Measurements from ENCODE around the gene ELMOD1. TPM values are rescaled to one million over a fixed set of nuclear protein-coding genes. Genes with fewer than 3 reads are reported as not detected.
"Not testable (repeated sequence)": the region's sequence is repeated elsewhere in the genome, so short reads cannot be mapped to it uniquely, and the experiment has no call there.

ELMOD1 gene
- polyA plus RNA-seq (ENCODE audit: insufficient read length in 3 of 3), result under 1 TPM; 0.12 to 0.21 (median 0.21) TPM

DNA sequence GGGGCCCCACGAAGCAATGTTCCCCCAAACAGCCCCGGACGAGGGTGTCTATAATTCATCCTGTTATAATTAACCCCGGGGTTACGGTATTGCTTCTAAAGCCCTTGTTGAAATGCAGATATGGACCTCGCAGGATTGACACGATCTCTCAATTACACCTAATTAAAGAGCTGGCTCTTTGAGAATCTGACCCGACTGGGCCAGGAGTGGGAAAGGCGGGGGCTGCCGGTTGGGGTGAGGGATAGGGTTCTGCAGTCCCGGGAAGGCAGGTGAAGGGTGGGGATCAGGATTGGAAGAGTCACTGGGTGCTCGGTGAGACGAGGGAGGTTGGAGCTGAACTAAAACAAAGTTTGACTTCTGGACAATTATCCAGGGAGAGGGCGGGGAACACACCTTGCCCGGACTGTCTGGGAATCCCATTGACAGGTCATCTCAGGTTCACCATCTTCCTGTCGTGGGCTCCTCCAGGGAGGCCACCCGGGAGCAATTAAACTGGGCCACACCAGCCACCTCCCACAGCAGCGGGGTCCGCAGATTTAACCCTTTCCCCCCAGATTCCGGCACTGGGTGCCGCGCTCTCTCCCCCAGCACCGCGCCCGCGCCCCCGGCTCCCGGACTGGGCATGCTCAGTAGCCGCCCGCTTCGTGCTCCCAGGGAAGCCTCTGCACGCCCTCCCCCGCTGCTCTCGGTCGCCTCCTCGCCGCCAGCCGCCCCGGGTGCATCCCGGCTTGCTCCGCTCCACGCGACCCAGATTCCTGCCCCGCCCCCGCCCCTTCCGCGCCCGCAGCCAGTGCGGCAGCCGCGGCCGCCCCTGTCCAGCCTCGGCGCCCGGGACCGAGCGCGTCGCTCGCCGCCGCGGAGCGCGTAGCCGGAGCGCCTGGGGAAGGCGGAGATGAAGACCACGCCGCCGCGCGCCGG lies at the start of gene ELMOD1:
Gene ELMOD1, plus strand, starts transcription at position 688 of the 918 bp plus-strand sequence. CDS start 27,043 bp downstream, outside the sequence.
- no peak for DNase-seq (ENCODE audit: low read depth in 3 of 3, low spot score in 2 of 3)

DNA sequence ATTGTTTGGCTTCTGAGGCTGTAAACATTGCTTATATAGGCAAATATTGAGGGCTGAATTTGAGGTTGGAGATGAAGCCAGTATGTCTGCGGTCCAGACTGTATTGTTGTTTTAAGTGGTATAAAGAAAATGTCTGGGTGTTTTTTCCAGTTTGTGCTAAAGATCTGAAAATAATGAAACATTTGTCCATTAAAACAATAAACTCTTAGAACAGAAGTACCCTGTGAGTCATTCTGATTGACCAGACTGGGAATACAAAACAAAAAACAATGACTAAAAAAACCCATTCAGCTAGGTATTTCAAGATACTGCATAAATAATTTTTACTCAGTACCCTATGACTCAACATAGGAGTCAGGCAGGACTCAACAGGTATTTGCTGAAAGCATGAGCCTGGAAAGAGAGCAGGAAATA lies 45.8 kb upstream of the ELMOD1 start:
- DNase-seq (ENCODE audit: low read depth in 3 of 3, low spot score in 2 of 3), result no peak

DNA sequence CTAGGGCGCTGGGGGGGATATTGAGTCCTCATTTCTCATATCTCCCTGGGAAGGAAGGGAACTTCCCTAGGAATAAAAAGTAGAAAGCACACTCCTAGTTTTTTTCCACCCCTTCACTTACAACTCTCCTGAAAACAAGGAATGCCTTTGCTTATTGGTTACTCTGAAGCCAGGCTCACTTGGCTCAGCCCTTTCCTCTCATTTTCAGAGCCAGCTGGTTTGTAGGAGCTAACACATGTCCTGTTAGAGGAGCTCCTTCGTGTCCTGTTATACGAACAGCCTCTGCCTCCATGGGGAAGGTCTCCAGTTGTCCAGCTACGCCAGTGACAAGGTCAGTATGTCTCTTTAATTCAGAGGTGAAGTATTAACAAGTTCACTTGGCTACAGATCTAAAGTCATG lies 43.0 kb upstream of the ELMOD1 start:
- DNase-seq (ENCODE audit: low read depth in 3 of 3, low spot score in 2 of 3), result no peak

DNA sequence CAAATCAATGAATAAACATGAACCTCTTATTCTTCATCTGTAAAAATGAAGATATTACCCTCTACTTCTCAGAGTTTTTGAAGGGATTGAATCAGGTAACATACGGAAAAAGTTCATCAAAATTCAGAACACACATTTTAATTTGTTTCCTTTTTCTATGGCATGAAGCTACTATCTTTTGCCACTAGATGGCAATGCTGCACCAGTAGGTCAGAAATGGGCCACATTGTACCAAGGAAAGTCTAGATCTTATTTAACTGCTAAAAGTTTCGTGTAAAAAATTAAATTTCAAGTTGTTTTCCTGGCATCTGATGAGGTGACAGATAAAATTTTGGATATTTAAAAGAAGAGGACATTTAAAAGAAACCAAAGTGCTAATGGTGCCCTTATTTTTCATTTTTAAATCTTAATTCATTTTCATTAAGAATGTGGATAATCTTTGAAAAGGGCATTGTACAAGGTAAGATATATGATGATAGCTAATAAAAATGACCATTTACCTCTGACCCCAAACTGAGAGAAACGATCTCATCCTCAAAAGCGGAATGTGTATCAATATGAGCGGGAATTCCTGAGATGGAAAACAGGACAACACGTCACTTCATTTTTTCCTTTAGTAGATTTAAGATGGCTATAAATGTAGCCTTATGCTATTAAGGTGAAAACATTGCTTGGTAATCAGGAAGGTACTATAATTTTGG lies 41.5 kb upstream of the ELMOD1 start:
- no peak for DNase-seq (ENCODE audit: low read depth in 3 of 3, low spot score in 2 of 3)

DNA sequence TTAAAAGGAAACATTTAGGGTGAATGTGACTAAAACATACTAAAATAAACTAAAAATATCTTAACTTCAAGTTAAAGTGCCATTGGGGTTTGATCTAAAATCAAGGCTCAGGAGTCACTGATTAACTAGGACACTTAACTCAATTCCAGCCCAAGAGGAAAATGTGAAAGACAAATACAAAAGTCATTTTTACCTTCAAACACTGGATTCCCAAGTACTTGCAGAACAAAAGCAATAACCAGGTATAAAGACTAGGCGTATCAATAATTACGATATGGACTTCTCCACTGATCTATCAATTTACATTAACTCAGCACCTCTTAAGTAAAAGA lies 41.0 kb upstream of the ELMOD1 start:
- DNase-seq (ENCODE audit: low read depth in 3 of 3, low spot score in 2 of 3), result no peak

DNA sequence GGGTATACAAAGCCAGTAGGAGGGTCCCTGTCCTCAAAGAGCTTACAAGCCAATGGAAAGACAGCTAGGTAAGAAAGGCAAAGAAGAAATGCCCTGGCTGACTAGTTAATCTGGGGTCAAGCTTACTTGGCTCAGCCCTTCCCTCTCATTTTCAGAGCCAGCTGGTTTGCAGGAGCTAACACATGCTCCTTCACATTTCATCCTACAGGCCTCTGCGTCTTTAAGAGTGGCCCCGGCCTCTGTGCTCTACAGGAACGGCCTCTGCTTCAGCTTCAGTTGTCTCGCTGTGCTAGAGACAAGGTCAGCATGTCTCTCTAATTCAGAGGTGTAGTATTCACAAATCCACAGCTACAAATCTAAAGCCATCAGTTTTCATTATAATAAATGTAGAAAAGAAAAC lies 40.6 kb upstream of the ELMOD1 start:
- no peak for DNase-seq (ENCODE audit: low read depth in 3 of 3, low spot score in 2 of 3)

DNA sequence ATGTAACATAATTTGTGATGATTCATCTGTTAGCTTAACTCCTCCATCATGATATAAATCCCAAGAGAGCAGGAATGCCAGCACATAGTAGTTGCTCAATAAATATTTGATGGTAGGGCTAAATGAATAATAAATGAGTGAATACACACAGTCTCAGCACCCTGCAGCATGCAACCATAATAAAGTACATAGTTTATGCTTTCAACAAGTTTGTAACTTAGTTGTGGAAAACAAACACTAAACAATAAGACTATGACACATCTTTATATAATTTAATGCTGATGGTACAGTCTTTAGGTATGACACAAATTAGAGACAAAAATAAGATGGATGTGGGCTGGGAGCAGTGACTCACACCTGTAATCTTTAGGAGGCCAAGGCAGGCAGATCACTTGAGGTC lies 29.3 kb upstream of the ELMOD1 start:
- no peak for DNase-seq (ENCODE audit: low read depth in 3 of 3, low spot score in 2 of 3)

DNA sequence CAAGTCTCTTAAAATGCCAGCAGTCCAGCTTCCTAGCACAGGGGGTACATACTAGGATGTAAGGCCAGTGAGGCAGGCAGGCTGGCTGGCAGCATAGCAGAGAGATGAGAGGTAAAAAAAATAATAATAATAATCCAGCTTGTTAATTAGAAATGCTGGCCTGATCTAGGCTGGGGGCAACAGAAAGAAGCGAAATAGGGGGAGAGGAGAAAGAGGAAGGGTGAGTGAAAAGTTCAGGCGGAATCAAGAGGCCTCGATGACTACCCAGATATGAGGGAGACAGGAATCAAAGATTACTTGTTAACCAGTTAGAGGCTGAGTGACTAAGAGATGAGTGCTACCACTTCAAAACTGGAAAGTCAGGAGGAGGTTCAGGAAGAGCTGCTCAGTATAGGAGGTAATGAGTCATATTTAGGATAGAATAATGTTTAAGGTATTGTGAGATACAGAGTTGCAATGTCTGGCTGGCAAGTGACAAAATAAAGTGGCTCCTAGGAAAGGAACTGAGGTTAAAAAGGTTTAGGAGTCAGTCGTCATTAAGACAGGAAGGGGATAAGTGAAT lies 28.2 kb upstream of the ELMOD1 start:
- no peak for DNase-seq (ENCODE audit: low read depth in 3 of 3, low spot score in 2 of 3)

DNA sequence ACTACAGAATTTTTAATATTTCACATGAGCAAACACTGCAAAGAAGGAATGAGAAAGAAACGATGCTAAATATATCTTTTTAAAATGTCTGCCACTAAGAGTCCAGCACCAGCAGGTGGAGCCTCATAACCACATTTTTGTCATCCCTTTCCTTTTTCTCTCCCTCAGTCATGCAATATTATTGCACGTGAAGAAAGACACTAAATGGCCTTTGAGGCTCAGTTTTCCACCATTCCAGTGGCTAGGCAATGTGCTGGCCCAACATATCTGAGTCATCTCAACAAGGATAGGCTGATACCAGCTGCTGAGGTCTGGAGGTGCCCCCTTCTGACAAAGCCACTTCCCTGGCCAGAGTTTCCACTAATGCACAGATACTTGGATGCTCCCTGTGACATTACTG lies 27.2 kb upstream of the ELMOD1 start:
- no peak for DNase-seq (ENCODE audit: low read depth in 3 of 3, low spot score in 2 of 3)

DNA sequence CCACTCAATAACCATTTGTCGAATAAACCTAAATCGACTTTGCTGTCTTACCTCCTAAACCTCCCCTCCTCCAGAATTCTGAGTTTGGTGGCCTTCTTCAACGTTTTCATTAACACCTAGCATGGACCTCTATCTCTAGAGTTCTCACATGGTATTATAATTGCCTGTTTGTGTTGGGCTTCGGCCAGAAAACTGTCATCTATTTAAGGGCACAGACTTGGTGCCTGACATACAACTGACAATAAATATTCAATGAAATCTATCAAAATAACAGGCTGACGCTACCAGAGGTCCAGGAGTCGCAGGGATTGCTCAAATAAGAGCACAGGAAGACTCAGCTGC lies 26.1 kb upstream of the ELMOD1 start:
- DNase-seq (ENCODE audit: low read depth in 3 of 3, low spot score in 2 of 3), result no peak

DNA sequence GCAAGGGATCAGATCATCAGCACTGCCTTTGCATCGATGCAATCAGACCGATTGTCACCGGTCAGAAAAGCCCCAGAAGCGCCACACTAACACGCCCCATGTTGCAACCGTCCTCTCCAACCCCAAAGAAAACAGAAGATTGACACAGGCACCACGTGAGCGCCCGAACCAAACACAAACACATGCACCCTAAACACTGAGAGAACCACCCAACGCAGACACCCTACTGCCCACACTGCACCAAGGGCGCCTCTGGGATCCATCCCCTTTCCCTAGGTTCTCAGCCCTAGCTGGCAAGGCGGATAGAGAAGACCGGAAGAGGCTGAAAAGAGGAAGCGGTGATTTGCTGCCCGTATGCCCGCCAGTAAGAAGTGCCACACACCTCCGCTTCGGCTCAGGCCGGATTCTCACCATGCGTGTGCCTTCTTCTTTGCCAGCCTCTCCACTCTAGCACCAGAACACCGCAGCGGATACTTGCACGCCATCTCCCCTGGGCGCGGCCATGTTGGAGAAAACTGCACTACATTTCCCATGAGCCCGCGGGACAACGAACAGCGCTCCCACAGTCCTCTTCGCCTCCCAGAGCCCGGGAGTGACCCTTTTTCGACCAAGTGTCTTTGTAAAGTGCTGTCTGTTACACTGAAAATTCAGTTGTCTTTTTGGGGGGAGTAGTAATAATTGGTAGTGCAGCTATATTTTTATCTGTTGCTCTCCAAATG lies 25.6 kb upstream of the ELMOD1 start, which contains the start of gene ALKBH8:
Gene ALKBH8, minus strand, starts transcription at position 517 of the 719 bp plus-strand sequence. CDS start 4,842 bp downstream, outside the sequence.
- DNase-seq (ENCODE audit: low read depth in 3 of 3, low spot score in 2 of 3), result peak; percentile 50 to 60 (median 52)

DNA sequence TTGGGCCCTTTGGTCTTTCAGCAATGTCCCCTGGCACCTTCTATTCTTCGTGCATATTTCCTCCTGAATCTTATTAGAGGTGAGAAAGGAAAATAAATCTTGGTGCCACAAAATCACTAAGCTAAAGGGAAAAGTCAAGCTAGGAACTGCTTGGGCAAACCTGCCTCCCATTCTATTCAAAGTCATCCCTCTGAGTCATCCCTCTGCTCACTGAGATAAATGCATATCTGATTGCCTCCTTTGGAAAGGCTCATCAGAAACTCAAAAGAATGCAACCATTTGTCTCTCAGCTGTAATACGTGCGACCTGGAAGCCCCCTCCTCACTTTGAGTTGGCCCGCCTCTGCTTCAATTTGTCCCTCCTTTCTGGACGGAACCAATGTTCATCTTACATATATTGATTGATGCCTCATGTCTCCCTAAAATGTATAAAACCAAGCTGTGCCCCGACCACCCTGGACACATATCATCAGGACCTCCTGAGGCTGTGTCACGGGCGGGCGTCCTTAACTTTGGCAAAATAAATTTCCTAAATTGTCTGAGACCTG lies 24.9 kb upstream of the ELMOD1 start:
- not testable (repeated sequence) for DNase-seq (ENCODE audit: low read depth in 3 of 3, low spot score in 2 of 3)

DNA sequence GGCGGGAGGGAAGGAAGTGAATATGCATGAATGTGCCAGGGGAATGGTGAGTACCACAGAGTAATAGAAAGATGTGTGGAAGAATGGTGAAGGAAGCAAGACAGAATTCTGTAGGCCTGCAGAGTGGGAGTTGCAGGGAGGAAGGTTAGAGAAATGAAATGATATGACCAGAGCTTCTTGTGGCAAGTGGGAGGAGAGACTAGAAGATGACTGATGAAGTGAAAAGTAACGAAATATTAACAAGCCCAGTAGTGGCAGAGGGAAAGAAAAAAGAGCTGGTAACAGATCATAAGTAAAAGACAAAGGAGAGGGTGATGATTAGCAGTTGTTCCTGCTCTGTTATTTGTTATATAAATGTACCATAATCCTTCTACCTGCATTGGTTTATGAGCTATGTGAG lies 24.4 kb upstream of the ELMOD1 start:
- DNase-seq (ENCODE audit: low read depth in 3 of 3, low spot score in 2 of 3), result no peak

DNA sequence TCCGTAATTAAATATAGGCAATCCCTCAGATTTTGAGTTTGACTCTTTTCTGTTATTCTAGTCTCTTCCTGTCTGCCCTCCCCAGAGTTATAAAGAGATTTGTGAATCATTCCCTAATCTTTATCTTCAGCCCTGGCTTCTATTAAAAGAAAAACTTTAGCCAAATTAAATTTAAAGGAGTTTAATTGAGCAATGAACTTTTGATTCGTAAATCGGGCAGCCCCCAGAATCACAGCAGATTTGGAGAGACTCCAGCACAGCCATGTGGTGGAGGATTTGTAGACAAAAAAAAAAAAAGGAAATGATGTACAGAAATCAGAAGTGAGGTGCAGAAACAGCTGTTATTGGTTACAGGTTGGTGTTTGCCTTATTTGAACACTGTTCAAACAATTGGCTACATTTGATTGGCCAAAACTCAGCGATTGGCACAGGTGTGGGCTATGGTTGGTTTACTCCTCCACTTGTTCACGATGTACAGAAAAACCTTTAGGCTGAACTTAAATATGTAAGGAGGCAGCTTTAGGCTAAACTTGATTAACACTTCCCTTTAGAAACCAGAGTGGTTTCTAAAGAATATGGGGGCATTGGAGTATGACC lies 23.1 kb upstream of the ELMOD1 start:
- DNase-seq (ENCODE audit: low read depth in 3 of 3, low spot score in 2 of 3), result no peak

DNA sequence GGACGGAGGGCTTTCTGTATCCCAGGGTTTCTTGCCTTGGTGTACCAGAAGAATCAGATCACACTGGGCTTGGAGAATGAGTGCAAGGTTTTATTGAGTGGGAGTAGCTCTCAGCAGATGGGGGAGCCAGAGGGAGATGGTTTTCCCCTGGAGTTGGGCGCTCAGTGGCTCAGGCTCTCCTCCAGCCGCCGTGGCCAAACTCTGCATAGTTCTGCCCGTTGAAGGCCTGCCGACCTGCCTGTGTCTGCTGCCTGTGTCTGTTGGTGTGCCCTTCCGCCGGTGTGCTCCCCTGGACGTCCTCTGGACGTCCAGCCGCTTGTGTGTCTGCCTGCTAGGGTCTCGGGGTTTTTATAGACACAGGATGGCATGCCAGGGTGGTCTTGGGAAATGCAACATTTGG lies 20.9 kb upstream of the ELMOD1 start:
- no peak for DNase-seq (ENCODE audit: low read depth in 3 of 3, low spot score in 2 of 3)

DNA sequence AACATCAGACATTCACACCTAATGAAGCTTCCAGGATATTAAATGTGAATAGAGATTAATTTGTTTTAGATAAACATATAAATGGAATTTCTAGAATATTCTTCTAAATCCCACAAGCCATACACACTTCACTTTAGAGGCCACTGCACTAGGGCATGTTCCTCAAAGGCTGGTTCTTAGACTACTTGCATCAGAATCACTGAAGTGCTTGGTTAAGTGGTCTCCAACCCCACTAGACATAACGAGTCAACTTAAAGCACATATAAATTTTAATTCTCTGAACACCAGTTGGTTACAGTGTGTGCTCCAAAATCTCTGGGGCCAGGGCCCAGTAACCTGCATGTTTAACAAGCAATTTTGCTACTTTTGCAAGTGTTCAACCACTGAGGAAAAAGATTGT lies 17.5 kb upstream of the ELMOD1 start:
- DNase-seq (ENCODE audit: low read depth in 3 of 3, low spot score in 2 of 3), result no peak

DNA sequence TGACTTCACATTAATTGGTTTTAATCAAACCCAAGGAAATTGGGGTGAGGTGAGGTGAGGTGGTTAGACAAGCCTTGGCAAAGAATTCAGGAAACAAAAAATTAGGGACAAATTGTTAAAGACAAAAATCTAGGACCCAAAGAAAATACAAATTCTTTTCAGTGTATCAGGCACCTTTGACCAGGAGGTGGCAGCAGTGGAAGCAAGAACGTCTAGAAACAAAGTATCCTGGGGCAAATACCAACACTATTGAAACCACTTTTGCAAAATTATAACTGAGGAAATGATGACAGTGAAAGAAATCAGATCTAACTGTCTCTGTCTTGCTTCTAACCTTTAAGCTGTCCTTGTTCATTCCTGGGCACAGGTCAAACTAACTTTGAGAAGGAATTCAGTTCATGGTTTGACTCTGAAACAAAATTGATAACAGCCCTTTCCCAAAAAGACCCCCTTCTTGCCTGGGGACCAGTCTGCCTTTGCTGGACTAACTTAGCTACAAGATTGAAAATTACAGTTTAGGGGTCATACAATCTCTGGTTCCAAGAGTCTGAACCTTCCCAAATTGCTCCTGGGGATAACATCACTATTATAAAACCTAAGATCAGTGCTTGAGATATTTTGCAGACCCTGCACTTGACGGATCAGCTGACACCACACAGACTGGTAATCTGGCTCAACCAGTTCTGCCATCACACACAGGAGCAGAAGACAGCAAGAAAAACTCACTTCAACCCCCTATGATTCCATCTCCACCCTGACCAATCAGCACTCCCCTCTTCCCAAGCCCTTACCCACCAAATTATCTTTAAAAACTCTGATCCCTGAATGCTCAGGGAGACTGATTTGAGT lies 14.2 kb upstream of the ELMOD1 start:
- not testable (repeated sequence) for DNase-seq (ENCODE audit: low read depth in 3 of 3, low spot score in 2 of 3)

DNA sequence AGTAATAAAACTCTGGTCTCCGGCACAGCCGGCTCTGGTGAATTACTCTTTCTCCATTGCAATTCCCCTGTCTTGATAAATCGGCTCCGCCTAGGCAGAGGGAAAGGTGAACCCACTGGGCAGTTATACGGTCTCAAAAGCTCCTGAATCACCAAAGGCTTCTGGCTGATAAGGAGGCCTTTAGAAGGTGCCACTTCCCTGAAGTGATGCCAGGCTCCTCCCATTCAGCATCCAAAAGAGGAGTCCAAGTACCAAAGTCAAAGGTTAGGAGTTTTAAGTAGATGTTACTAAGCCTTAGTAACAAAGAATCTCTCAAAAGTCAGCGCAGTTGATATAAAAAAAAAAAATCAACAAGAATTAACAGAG lies 13.6 kb upstream of the ELMOD1 start:
- no peak for DNase-seq (ENCODE audit: low read depth in 3 of 3, low spot score in 2 of 3)

DNA sequence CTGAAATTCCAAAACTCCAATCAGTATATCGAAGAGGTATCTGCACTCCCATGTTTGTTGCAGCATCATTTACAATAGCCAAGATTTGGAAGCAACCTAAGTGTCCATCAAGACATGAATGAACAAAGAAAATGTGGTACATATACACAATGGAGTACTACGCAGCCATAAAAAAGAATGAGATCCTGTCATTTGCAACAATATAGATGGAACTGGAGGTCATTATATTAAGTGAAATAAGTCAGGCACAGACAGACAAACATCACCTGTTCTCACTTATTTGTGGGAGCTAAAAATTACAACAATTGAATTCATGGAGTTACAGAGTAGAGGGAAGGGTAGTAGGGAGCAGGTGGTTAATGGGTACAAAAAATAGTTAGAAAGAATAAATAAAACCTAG lies 11.8 kb upstream of the ELMOD1 start:
- DNase-seq (ENCODE audit: low read depth in 3 of 3, low spot score in 2 of 3), result not testable (repeated sequence)
